HG03039 (cell line): ENCODE results near the gene SLAMF9.

Source experiments
- ATAC-seq: cut with Tn5 transposase; IDR thresholded peaks from one replicate; pipeline ENCODE4 v1.9.1; 2021; ENCODE audit warnings: mild to moderate bottlenecking, moderate library complexity; ENCODE audit not compliant: unreplicated experiment

The SLAMF9 gene

DNA sequence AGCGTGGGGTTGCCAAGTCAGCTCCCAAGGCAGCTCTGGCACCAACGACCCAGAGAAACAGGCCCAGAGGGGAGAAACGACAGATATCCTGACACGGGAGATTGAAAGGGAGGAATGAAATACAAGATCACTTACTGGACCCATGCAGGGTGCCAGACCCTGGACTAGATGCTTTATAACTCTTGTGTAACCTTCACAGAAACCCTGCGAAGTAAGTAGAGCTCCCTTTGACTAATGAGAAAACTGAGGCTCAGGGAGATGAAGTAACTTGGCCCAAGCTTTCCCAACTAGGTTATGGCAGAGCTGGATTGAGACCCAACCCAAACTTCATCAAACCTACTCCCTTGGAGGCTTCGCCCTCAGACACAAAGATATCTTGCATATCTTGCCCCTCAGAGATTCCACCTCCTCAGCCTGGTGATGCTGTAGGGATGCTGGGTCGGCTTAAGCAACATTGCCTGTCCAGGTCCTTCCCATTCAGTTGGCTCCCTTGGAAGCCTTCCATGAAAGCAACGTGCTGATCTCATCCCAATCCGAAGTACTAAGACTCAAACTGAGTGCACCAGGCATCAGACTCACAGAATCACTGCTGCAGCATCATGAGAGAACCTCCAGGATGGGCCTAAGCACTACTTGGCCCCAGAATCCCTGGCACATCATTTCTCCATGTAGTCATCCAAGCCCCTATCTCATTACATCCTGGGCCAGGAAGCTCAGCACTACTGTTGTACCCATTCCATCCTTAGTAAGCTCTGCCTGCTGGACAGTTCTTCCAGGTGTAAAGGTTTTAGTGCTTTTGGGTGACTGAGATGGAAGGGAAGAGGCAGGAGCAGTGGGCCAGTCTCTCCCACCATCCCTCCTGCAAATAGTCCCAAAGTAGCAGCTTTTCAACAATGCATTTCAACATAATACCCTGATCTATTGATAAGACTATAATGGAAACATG lies 7.5 kb downstream of the SLAMF9 start:
- no peak for ATAC-seq

DNA sequence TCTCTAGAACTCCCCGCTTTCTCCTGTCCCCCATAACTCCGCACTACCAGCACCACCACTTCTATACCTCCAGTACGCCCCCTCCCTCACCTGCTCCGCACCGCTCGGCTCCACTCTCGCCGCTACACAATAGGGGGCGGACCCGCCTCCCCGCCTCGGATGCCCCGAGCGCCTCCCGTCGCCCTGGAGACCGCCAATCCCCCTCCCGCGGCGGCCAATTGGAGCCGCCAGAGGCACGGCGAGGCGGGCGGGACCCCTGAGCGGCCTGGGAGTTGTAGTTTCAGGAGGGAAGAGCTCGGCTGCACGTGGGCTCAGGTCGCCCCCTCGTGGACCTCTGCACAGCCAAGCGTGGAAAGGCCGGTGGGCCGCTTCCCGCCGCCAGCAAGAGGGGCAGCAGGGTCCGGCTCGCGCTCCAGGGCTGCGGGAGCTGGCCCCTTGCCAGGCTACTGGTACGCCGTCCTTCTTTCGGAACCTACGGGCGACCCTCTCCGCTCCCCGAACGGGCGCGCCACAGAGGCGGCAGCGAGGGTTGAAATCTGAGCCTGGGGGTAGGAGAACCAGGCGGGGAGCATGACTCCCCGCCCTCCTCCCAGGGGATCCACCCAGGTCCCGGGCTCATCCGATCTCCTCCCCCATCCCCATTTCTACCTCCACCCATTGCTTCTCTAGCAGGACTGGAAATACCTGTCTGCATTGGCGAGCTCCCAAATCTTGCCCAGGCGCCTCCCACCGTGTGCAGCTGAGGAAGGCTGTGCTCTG lies 8.4 kb downstream of the SLAMF9 start, which contains the start of gene IGSF9:
Gene IGSF9, minus strand, starts transcription at position 131 of the 759 bp plus-strand sequence. CDS start 2,159 bp downstream, outside the sequence.
- ATAC-seq = peak; percentile 53

- ATAC-seq = no peak
These were observed 9.2 kb downstream of the SLAMF9 start for GRCh38 chr1:159944623-159945455.

GRCh38 chr1:159943908-159944622 lies 10.0 kb downstream of the SLAMF9 start:
- no peak for ATAC-seq

DNA sequence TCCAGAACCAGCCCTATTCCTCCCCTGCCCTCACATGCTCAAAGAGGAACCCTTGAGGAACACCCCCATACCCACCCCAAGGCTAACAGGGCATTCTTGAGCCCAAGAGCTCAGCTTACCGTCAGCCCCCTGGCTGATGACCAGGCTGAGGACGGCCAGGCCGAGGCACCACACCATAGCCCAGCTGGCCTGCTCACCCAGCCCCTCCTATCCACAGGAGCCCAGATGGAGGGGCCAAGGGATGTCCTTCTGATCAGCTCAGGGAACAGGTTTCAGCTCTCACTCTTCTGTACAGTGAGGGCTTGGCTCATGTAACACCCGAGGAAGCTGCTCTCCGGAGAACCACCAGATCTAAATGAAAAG lies 10.8 kb downstream of the SLAMF9 start:
- ATAC-seq = no peak

- no peak for ATAC-seq
These were observed 11.3 kb downstream of the SLAMF9 start for GRCh38 chr1:159942632-159943277.

GRCh38 chr1:159941591-159942560 lies 12.2 kb downstream of the SLAMF9 start:
- no peak for ATAC-seq

GRCh38 chr1:159941141-159941540 lies 12.9 kb downstream of the SLAMF9 start:
- no peak for ATAC-seq

GRCh38 chr1:159940006-159940620 lies 13.9 kb downstream of the SLAMF9 start:
- no peak for ATAC-seq

DNA sequence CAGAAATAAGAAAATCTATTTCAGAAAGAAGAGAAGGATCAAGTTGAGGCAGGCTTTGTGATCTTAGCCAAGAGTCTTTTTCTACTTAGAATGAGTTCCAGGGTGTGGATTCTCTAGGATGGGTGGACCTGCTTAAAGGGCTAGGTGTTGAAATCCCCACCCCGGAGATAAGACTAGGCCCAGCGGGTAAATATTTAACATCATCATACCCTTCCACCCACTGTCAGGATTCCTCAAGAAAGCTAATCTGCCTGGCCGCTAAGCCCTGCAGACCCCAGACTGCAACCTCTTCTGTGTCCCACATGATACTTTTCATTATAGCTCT lies 14.4 kb downstream of the SLAMF9 start:
- no peak for ATAC-seq

- ATAC-seq = no peak
These were observed 14.9 kb downstream of the SLAMF9 start for GRCh38 chr1:159938905-159939677.

- no peak for ATAC-seq
These were observed 15.7 kb downstream of the SLAMF9 start for GRCh38 chr1:159938211-159938852.

DNA sequence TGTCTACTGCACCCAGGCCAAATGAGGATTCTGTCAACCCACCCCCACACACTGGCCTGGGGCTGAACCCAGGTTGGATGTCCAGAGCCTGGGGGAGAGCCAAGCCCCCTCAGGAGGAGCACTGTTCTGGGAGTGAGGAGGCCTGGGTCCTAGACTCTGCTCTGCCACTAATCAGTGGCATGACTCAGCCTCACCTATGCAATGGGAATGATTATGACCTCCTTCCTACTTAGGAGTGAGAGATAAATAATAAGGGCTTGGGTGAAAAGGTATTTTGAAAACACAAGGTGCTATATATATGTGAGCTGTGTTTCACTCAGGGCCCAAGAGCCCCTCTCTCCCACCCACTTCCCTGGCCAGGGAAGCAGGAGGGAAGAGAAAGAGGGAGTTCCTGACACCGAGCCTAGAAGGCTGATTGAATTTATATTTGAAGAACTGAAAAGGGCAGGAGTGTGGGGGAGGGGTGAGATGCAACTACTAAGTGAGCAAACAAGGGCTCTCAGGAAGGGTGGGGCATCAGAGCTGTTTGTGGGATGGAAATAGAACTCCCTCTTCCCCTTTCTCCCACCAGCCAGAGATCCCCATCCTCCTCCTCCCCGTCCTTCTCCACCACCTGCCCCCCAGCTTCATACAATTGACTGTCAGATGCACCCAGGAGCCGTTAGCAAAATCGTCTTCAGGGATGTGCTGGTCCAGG lies 16.8 kb downstream of the SLAMF9 start:
- ATAC-seq = no peak

DNA sequence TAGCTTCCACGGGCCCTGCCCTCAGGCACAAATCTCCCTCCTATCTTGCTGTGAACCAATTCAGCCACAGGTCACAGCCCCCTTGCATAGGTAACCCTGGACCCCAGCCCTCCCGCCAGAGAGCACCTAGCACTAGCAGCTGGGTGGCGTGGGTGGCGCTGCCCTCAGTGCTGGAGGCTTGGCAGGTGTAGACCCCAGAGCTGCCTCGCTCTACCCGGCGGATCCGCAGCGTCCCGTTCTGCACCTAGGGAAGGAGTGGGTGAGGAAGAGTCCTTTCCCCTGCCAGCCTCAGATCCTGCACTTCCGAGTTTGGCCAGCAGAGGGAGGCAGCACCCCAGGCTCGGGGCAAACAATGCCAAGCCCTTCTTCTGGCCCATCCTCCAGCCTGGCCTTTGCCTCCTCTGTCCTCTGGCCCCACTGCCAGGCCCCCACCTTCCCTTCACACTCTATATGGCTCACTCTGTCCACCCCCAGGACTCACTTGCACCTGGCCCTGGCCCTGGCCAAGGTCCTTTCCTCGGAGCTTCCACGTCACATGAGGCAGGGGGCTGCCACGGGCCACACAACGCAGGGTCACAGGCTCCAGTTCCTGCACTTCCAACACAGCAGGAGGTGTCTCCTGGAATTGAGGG lies 17.6 kb downstream of the SLAMF9 start:
- ATAC-seq = no peak

DNA sequence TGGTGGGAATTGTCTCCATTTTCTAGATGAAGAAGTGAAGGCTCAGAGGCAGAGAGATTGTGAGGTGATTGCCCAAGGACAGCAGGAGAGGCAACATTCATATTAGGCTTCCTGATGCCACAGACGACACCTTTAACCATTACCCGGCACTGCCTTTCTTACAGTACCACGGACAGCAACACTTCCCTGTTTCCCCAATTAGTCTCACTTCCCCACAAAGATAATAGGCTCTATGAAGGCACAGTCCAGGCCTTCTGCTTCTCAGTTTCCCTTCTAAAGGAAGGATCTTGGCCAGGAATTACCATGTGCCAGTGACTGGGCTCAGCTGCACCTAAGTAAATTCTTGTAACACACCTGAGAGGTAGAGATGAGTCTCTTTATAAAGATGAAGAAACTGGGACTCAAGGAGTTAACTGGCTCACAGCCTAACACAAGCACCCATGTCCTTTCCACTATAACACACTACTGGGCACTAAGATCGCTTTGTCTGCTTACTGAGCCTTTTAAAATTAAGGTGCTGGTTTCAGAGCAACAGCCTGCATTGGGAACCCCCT lies 18.2 kb downstream of the SLAMF9 start:
- ATAC-seq = no peak

GRCh38 chr1:159935305-159935704 lies 18.7 kb downstream of the SLAMF9 start:
- no peak for ATAC-seq
